Adrenal gland (tissue), 5 donors: ENCODE results near the gene VPS50.

Experiments used
- CTCF ChIP-seq, 6 experiments: fragments of 450-650 bp in 4 of 6; fragments of 200-600 bp in 2 of 6; sonication (generic) in 1 of 6; IDR thresholded peaks; 1 replicate in 5 of 6; 2 replicates in 1 of 6; pipeline versions ENCODE4 v1.5.1 to v1.8.0; 2016 to 2021; ENCODE audit warnings: antibody characterized with exemption in 6 of 6, mild to moderate bottlenecking in 2 of 6, moderate library complexity in 1 of 6
- POLR2A ChIP-seq, 2 donors: fragments of 450-650 bp; IDR thresholded peaks; one replicate each; pipeline ENCODE4 v1.6.1; 2017; ENCODE audit warnings: antibody characterized with exemption in 2 of 2, mild to moderate bottlenecking in 2 of 2, moderate library complexity in 1 of 2
- donor health status: DM: no; HTN: no; CAD: no.

GRCh38 chr7:93196336-93196735, 35.8 kb upstream of the VPS50 start:
- no peak for TF ChIP-seq CTCF (IDR thresholded peaks at IDR 0.05)
- TF ChIP-seq POLR2A (IDR thresholded peaks at IDR 0.05) = no peak
